HK-2 (cell line): Measurements from ENCODE around the gene OLFM4.

Experiments used
- DNase-seq: peaks from one replicate; pipeline ENCODE4 v3.0.0-alpha.2; 2018; ENCODE audit not compliant: unreplicated experiment

OLFM4 gene

GRCh38 chr13:53068585-53069520 is 40.2 kb downstream of the OLFM4 start:
- DNase-seq: no peak

GRCh38 chr13:53069800-53070199 is 41.2 kb downstream of the OLFM4 start:
- no peak for DNase-seq

- DNase-seq: no peak
Observed at GRCh38 chr13:53073711-53074110, 45.1 kb downstream of the OLFM4 start.

GRCh38 chr13:53074114-53074513 is 45.5 kb downstream of the OLFM4 start:
- DNase-seq: no peak

- no peak for DNase-seq
Observed at GRCh38 chr13:53075356-53076041, 46.9 kb downstream of the OLFM4 start.

- no peak for DNase-seq
Observed at GRCh38 chr13:53079691-53080090, 51.1 kb downstream of the OLFM4 start.

GRCh38 chr13:53088871-53089270 is 60.3 kb downstream of the OLFM4 start:
- DNase-seq: no peak

- DNase-seq: no peak
Observed at GRCh38 chr13:53089951-53090350, 61.3 kb downstream of the OLFM4 start.

- no peak for DNase-seq
Observed at GRCh38 chr13:53090461-53090860, 61.8 kb downstream of the OLFM4 start.

GRCh38 chr13:53092931-53093330 is 64.3 kb downstream of the OLFM4 start:
- no peak for DNase-seq

- DNase-seq: no peak
Observed at GRCh38 chr13:53098455-53098854, 69.8 kb downstream of the OLFM4 start.

- no peak for DNase-seq
Observed at GRCh38 chr13:53100394-53101063, 71.9 kb downstream of the OLFM4 start.
